ENCODE data around the gene ELAC2.

DNA sequence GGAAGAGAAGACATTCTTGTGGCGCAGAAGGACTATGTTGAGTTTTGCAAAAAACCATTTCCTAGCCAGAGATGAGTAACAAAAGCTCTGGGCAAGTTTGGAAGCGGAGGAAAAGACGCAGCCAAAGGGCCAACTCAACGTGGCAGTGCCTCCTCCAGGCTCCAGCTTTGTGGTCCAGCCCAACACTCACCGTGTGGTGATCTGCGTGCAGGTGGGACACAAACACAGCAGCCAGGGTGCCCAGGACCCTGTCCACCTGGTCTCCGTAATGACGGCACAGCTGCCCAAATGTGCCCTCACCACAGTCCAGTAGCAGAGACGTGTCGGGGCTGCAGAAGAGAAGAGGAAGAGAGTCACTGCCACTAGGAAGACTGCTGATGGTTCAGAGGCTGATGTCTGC lies 21.5 kb downstream of the ELAC2 start:
- no peak for TF ChIP-seq POLR2A (IDR thresholded peaks at IDR 0.05)
- TF ChIP-seq, protein P1, sequence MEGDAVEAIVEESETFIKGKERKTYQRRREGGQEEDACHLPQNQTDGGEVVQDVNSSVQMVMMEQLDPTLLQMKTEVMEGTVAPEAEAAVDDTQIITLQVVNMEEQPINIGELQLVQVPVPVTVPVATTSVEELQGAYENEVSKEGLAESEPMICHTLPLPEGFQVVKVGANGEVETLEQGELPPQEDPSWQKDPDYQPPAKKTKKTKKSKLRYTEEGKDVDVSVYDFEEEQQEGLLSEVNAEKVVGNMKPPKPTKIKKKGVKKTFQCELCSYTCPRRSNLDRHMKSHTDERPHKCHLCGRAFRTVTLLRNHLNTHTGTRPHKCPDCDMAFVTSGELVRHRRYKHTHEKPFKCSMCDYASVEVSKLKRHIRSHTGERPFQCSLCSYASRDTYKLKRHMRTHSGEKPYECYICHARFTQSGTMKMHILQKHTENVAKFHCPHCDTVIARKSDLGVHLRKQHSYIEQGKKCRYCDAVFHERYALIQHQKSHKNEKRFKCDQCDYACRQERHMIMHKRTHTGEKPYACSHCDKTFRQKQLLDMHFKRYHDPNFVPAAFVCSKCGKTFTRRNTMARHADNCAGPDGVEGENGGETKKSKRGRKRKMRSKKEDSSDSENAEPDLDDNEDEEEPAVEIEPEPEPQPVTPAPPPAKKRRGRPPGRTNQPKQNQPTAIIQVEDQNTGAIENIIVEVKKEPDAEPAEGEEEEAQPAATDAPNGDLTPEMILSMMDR (IDR thresholded peaks at IDR 0.05) = no peak
- TF ChIP-seq EP300 (IDR thresholded peaks at IDR 0.05) = no peak
- no peak for TF ChIP-seq POLR2AphosphoS5 (IDR thresholded peaks at IDR 0.05)
